Adrenal gland (tissue), 5 donors: ENCODE data around the gene COMT.

Experiments used
- POLR2A ChIP-seq, 2 donors: fragments of 450-650 bp; IDR thresholded peaks; one replicate each; pipeline ENCODE4 v1.6.1; 2017; ENCODE audit warnings: antibody characterized with exemption in 2 of 2, mild to moderate bottlenecking in 2 of 2, moderate library complexity in 1 of 2
- TF ChIP-seq, protein P1 (sequence below), 6 experiments: fragments of 450-650 bp in 4 of 6; fragments of 200-600 bp in 2 of 6; sonication (generic) in 1 of 6; IDR thresholded peaks; 1 replicate in 5 of 6; 2 replicates in 1 of 6; pipeline versions ENCODE4 v1.5.1 to v1.8.0; 2016 to 2021; ENCODE audit warnings: antibody characterized with exemption in 6 of 6, mild to moderate bottlenecking in 2 of 6, moderate library complexity in 1 of 6
- donor health status: DM: no; HTN: no; CAD: no.

DNA sequence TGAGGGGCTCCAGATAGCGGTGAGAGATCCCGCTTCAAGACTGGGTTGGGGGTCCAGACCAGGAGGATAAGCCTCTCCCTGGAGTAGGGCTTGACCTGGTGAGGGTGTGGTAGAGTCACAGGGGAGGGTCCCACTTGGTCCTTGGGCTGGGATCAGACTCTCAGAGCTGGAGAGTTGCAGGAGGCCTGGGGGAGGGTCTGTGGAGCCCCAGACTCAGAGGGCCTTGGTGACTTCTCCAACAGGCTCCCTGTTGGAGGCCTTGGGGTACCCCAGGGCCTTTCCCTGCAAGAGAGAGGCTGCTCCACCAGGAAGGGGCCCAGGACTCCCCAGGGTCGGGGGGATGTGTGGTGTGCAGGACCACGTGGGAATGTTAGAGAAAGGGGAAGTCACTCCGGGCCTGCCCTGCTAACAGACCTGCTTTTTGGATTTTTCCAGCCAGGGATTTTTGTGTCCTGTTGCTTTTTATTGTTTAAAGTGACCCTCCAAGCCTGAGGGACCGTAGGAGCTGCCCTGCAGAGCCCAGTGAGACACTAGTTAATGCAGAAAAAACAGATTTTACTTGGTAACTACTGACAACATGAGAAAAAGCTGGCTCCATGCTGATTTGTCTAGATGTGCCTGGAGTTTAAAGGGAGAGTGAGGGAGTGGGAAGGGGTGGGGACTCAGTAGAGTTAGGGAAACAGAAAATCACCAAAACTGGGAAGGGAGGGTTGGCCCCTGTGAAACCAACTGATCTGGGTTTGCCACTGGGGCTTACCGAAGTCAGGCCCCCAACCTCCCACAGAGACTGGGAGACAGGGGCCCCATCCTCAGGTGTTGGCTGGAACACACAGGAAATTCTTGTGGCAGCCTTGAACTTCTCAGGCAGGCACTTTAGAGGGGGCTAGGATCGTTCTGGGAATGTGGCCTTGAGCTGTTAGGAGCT is 847 bp downstream of the COMT start:
- TF ChIP-seq, protein P1, sequence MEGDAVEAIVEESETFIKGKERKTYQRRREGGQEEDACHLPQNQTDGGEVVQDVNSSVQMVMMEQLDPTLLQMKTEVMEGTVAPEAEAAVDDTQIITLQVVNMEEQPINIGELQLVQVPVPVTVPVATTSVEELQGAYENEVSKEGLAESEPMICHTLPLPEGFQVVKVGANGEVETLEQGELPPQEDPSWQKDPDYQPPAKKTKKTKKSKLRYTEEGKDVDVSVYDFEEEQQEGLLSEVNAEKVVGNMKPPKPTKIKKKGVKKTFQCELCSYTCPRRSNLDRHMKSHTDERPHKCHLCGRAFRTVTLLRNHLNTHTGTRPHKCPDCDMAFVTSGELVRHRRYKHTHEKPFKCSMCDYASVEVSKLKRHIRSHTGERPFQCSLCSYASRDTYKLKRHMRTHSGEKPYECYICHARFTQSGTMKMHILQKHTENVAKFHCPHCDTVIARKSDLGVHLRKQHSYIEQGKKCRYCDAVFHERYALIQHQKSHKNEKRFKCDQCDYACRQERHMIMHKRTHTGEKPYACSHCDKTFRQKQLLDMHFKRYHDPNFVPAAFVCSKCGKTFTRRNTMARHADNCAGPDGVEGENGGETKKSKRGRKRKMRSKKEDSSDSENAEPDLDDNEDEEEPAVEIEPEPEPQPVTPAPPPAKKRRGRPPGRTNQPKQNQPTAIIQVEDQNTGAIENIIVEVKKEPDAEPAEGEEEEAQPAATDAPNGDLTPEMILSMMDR (IDR thresholded peaks at IDR 0.05): no peak
- TF ChIP-seq POLR2A (IDR thresholded peaks at IDR 0.05): peak in 1 of 2 donors; percentile 61
